HL-60 (cell line): ENCODE measurements around the gene DRC3.
A peak's percentile ranks its signal among the peaks of the same experiment; 100 is the strongest.

ENCODE experiments used
- DNase-seq, 2 experiments: peaks; one replicate each; pipeline ENCODE4 v3.0.0-alpha.2; 2010 to 2020; ENCODE audit warnings: low read depth in 1 of 2, low spot score in 1 of 2
- H3K27ac ChIP-seq: fragments of 250-450 bp; sonication (Bioruptor Pico); replicated peaks from 2 replicates; pipeline ENCODE4 v1.5.1; 2020; ENCODE audit warnings: mild to moderate bottlenecking, moderate library complexity
- H3K27me3 ChIP-seq: fragments of 250-450 bp; sonication (Bioruptor Pico); 2 replicates; pipeline ENCODE4 v1.5.1; 2021; ENCODE audit warnings: mild to moderate bottlenecking, moderate library complexity; ENCODE audit not compliant: insufficient read depth, poor library complexity, severe bottlenecking
- H3K4me3 ChIP-seq: replicated peaks from 2 replicates; pipeline ENCODE4 v1.5.1; 2011; ENCODE audit warnings: mild to moderate bottlenecking, control low read depth, low read length; ENCODE audit not compliant: insufficient read depth
- GABPA ChIP-seq: IDR thresholded peaks from 2 replicates; pipeline ENCODE4 v1.6.1; 2012; ENCODE audit warnings: low read depth
- POLR2AphosphoS5 ChIP-seq: IDR thresholded peaks from 2 replicates; pipeline ENCODE4 v1.6.1; 2012; ENCODE audit warnings: low read depth
- SPI1 ChIP-seq: IDR thresholded peaks from 2 replicates; pipeline ENCODE4 v1.6.1; 2012; ENCODE audit warnings: low read depth, mild to moderate bottlenecking, borderline replicate concordance
- TF ChIP-seq, protein P1 (sequence below): IDR thresholded peaks from 2 replicates; pipeline ENCODE4 v1.6.1; 2012; ENCODE audit warnings: low read depth; ENCODE audit not compliant: insufficient replicate concordance
- TF ChIP-seq, protein P2 (sequence below): IDR thresholded peaks from one replicate; pipeline ENCODE4 v1.5.1; 2011; ENCODE audit warnings: low read length, control low read depth, inconsistent platforms; ENCODE audit not compliant: insufficient read depth

Gene DRC3

DNA sequence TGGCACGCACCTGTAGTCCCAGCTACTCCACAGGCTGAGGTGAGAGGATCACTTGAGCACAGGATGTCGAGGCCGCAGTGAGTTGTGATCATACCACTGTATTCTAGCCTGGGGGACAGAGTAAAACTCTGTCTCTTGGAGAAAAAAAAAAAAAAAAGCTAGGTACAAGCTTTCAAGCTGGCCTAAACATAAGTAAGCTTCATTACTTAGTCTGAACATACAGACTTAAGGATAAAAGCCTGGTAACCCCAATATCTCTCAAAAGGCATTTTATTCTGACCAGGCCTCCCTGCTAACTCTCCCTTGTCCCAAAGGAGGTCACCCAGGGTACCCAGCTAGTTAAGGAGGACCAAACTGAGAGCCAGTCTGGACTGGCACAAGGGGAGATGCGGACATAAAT, 46.6 kb upstream of the DRC3 start:
- no peak for DNase-seq
- Histone ChIP-seq H3K27ac (no peak overlapping the region), H3K27me3 (no peaks in the 10 kb centered on the region), H3K4me3 (no peak overlapping the region)
- TF ChIP-seq GABPA (no peak), POLR2AphosphoS5 (no peak), SPI1 (no peak)
- TF ChIP-seq, protein P1, sequence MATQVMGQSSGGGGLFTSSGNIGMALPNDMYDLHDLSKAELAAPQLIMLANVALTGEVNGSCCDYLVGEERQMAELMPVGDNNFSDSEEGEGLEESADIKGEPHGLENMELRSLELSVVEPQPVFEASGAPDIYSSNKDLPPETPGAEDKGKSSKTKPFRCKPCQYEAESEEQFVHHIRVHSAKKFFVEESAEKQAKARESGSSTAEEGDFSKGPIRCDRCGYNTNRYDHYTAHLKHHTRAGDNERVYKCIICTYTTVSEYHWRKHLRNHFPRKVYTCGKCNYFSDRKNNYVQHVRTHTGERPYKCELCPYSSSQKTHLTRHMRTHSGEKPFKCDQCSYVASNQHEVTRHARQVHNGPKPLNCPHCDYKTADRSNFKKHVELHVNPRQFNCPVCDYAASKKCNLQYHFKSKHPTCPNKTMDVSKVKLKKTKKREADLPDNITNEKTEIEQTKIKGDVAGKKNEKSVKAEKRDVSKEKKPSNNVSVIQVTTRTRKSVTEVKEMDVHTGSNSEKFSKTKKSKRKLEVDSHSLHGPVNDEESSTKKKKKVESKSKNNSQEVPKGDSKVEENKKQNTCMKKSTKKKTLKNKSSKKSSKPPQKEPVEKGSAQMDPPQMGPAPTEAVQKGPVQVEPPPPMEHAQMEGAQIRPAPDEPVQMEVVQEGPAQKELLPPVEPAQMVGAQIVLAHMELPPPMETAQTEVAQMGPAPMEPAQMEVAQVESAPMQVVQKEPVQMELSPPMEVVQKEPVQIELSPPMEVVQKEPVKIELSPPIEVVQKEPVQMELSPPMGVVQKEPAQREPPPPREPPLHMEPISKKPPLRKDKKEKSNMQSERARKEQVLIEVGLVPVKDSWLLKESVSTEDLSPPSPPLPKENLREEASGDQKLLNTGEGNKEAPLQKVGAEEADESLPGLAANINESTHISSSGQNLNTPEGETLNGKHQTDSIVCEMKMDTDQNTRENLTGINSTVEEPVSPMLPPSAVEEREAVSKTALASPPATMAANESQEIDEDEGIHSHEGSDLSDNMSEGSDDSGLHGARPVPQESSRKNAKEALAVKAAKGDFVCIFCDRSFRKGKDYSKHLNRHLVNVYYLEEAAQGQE, result no peak
- TF ChIP-seq, protein P2, sequence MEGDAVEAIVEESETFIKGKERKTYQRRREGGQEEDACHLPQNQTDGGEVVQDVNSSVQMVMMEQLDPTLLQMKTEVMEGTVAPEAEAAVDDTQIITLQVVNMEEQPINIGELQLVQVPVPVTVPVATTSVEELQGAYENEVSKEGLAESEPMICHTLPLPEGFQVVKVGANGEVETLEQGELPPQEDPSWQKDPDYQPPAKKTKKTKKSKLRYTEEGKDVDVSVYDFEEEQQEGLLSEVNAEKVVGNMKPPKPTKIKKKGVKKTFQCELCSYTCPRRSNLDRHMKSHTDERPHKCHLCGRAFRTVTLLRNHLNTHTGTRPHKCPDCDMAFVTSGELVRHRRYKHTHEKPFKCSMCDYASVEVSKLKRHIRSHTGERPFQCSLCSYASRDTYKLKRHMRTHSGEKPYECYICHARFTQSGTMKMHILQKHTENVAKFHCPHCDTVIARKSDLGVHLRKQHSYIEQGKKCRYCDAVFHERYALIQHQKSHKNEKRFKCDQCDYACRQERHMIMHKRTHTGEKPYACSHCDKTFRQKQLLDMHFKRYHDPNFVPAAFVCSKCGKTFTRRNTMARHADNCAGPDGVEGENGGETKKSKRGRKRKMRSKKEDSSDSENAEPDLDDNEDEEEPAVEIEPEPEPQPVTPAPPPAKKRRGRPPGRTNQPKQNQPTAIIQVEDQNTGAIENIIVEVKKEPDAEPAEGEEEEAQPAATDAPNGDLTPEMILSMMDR, result no peak

GRCh38 chr17:17926840-17927449, 45.7 kb upstream of the DRC3 start:
- Histone ChIP-seq H3K4me3 (no peak overlapping the region), H3K27ac (no peak overlapping the region), H3K27me3 (no peaks in the 10 kb centered on the region)
- TF ChIP-seq POLR2AphosphoS5 (no peak), SPI1 (no peak), GABPA (no peak)
- TF ChIP-seq, protein P2, result no peak
- TF ChIP-seq, protein P1, result no peak
- DNase-seq, result peak in 1 of 2 experiments; percentile 1

GRCh38 chr17:17928398-17929287, 44.0 kb upstream of the DRC3 start:
- H3K27ac ChIP-seq, result no peak overlapping the region
- TF ChIP-seq, protein P2, result no peak
- TF ChIP-seq SPI1 (no peak), POLR2AphosphoS5 (no peak), GABPA (no peak)
- TF ChIP-seq, protein P1, result no peak
- no peaks in the 10 kb centered on the region for H3K27me3 ChIP-seq
- no peak overlapping the region for H3K4me3 ChIP-seq
- no peak for DNase-seq
